H1 (cell line): Measurements from ENCODE around the gene KIF1C. TPM values are rescaled to one million over a fixed set of nuclear protein-coding genes. Genes with fewer than 3 reads are reported as not detected.

Experiments
- ASH2L ChIP-seq: fragments of 200-600, 300-600 bp; sonication (generic); IDR thresholded peaks from one replicate; pipeline ENCODE4 v1.7.1; 2017; ENCODE audit warnings: low read length
- ATF3 ChIP-seq: IDR thresholded peaks from 2 replicates; pipeline ENCODE4 v1.6.1; 2011; ENCODE audit warnings: low read depth, mild to moderate bottlenecking, low read length; ENCODE audit not compliant: insufficient read depth
- BCL11A ChIP-seq, 2 experiments: IDR thresholded peaks; one replicate each; pipeline ENCODE4 v1.6.1; 2011; ENCODE audit warnings: low read depth in 2 of 2, low read length in 2 of 2, mild to moderate bottlenecking in 2 of 2
- EZH2 ChIP-seq: fragments of 200-600 bp; sonication (generic); IDR thresholded peaks from 2 replicates; pipeline ENCODE4 v1.7.1; 2012; ENCODE audit warnings: low read depth, mild to moderate bottlenecking, moderate library complexity, low read length, inconsistent platforms; ENCODE audit not compliant: severe bottlenecking
- HDAC6 ChIP-seq: IDR thresholded peaks from one replicate; pipeline ENCODE4 v1.7.1; 2012; ENCODE audit warnings: low read depth, mild to moderate bottlenecking, inconsistent platforms, low read length, moderate library complexity
- JUND ChIP-seq: IDR thresholded peaks from 2 replicates; pipeline ENCODE4 v1.6.1; 2011; ENCODE audit warnings: mild to moderate bottlenecking, improper control_type of control experiment, low read length
- KDM1A ChIP-seq: fragments of 200-600, 300-600 bp; sonication (generic); IDR thresholded peaks from 2 replicates; pipeline ENCODE4 v1.7.1; 2016; ENCODE audit warnings: mild to moderate bottlenecking, low read length, borderline replicate concordance
- KDM4A ChIP-seq: IDR thresholded peaks from one replicate; pipeline ENCODE4 v1.7.1; 2012; ENCODE audit warnings: low read depth, mild to moderate bottlenecking, moderate library complexity, low read length, inconsistent platforms; ENCODE audit not compliant: severe bottlenecking
- MAX ChIP-seq: IDR thresholded peaks from 2 replicates; pipeline ENCODE4 v1.6.1; 2012; ENCODE audit warnings: inconsistent platforms
- NANOG ChIP-seq: IDR thresholded peaks from 2 replicates; pipeline ENCODE4 v1.6.1; 2011; ENCODE audit warnings: low read length, low read depth, mild to moderate bottlenecking, inconsistent platforms; ENCODE audit not compliant: insufficient read depth, poor library complexity, severe bottlenecking
- NRF1 ChIP-seq: IDR thresholded peaks from 2 replicates; pipeline ENCODE4 v1.6.1; 2011; ENCODE audit warnings: mild to moderate bottlenecking, low read depth, low read length, improper control_type of control experiment
- PHF8 ChIP-seq: fragments of 200-600 bp; sonication (generic); conservative IDR thresholded peaks from 2 replicates; pipeline ENCODE4 v1.7.1; 2012; ENCODE audit warnings: low read depth, mild to moderate bottlenecking, inconsistent platforms, low read length, moderate library complexity
- POLR2AphosphoS5 ChIP-seq: IDR thresholded peaks from 2 replicates; pipeline ENCODE4 v1.6.1; 2011; ENCODE audit warnings: low read depth, low read length
- RAD21 ChIP-seq, 2 experiments: IDR thresholded peaks in 1 of 2; conservative IDR thresholded peaks in 1 of 2; 2 replicates each; pipeline ENCODE4 v1.6.1; 2011; ENCODE audit warnings: low read depth in 2 of 2, low read length in 2 of 2, improper control_type of control experiment in 1 of 2, inconsistent platforms in 1 of 2, mild to moderate bottlenecking in 1 of 2, moderate library complexity in 1 of 2
- RFX5 ChIP-seq: IDR thresholded peaks from 2 replicates; pipeline ENCODE4 v1.6.1; 2011; ENCODE audit warnings: low read depth, low read length, improper control_type of control experiment, borderline replicate concordance
- RNF2 ChIP-seq: fragments of 200-900, 300-1000 bp; sonication (generic); IDR thresholded peaks from 2 replicates; pipeline ENCODE4 v1.7.1; 2016; ENCODE audit warnings: borderline replicate concordance, low read depth, mild to moderate bottlenecking, antibody characterized with exemption, low read length; ENCODE audit not compliant: poor library complexity, severe bottlenecking; ENCODE audit errors: missing control alignments
- RXRA ChIP-seq: IDR thresholded peaks from 2 replicates; pipeline ENCODE4 v1.6.1; 2011; ENCODE audit warnings: low read depth, mild to moderate bottlenecking, low read length, moderate library complexity; ENCODE audit not compliant: insufficient read depth
- SIX5 ChIP-seq: IDR thresholded peaks from 2 replicates; pipeline ENCODE4 v1.6.1; 2011; ENCODE audit warnings: mild to moderate bottlenecking, low read depth, low read length
- SRF ChIP-seq: IDR thresholded peaks from 2 replicates; pipeline ENCODE4 v1.6.1; 2011; ENCODE audit warnings: mild to moderate bottlenecking, low read depth, low read length, moderate library complexity
- SUZ12 ChIP-seq: fragments of 200-600 bp; sonication (generic); IDR thresholded peaks from 2 replicates; pipeline ENCODE4 v1.6.1; 2012; ENCODE audit warnings: mild to moderate bottlenecking, inconsistent platforms, low read length, moderate library complexity, mixed read lengths
- TAF7 ChIP-seq: optimal IDR thresholded peaks from 2 replicates; pipeline ENCODE3; 2011; ENCODE audit warnings: low read depth, mild to moderate bottlenecking, inconsistent platforms, low read length, moderate library complexity, borderline replicate concordance
- TBP ChIP-seq: IDR thresholded peaks from 2 replicates; pipeline ENCODE4 v1.6.1; 2011; ENCODE audit warnings: low read depth, low read length, improper control_type of control experiment
- polyA plus RNA-seq, 7 experiments: library from polyadenylated mRNA; depleted of rRNA in 3 of 7; stranded (reverse) in 5 of 7; unstranded in 2 of 7; fragments of >200 nt in 5 of 7; fragments of 200-250 nt in 2 of 7; gene quantifications; 1 replicate in 5 of 7; 2 replicates in 1 of 7; 4 replicates in 1 of 7; pipeline versions ENCODE4 v1.2.1 to v1.2.3, GENCODE V29; 2011 to 2013; ENCODE audit warnings: missing spikeins in 2 of 7, mixed read lengths in 2 of 7
- total RNA-seq: library from RNA; stranded (reverse); fragmentation: NEBNext Ultra II Directional; extraction: Animal tissue kit (Norgen Biotek cat#: 25700); gene quantifications from 2 replicates; pipeline ENCODE4 v1.2.1, GENCODE V29; 2021

The KIF1C gene
- total and polyA plus RNA-seq, 2 of the 8 experiments (the other 6 are each of a cell fraction or from before 2014, with no cell fraction given): 14.3 to 114 TPM

DNA sequence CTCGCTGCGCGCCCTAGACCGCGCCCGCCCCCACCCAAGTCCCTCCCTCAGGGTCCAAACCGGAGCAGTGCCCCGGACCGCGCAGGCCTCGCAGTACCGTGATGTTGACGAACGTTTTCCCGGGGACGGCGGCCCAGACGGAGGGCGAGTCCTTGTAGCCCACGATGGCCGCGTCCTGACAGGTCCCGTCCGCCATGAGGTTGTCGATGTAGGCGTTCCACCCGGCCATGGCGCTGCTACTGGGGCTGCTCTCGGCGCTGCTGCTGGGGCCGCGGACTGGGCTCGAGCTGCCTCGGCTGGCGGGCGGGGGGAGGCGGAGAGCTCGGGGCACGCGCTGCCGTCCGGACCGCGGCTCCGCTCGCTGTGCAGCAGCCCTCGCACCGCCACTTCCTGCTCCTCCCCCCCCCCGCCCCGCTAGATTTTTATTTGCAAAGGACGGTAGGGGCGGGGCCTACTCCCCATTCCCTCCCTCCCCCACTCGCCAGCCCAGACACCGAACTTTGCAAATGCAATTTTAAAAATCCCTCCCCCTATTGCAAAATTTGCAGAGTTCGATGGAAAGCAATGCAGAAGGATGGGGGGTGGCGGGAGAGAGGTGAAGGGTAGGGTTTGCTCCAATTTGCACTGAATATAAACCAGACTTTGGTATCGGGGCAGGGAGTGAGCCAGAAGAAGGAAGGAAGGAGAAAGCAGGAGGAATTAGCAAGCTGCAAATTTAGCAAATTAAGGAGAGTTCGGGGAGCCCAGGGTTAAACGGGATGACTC is 49.4 kb upstream of the KIF1C start, which contains the start of gene PFN1 (continued):
- TF ChIP-seq NRF1 (no peak), SIX5 (no peak), TBP (peak; percentile 16; the same call in 1 of the 2 replicates), RAD21 (IDR thresholded peaks at IDR 0.05 in 1 of 2, conservative IDR thresholded peaks at IDR 0.05 in 1 of 2; ENCODE audit: low read depth in 2 of 2, low read length in 2 of 2) (no peak), ATF3 (no peak), SRF (no peak), ASH2L (peak; percentile 88), KDM4A (no peak), SUZ12 (no peak), TAF7 (peak; percentile 80), RFX5 (no peak), BCL11A (IDR thresholded peaks at IDR 0.05; ENCODE audit: low read depth in 2 of 2, low read length in 2 of 2) (no peak), MAX (peak; percentile 15; the same call in 1 of the 2 replicates), RNF2 (no peak), HDAC6 (no peak), RXRA (no peak), PHF8 (peak; percentile 84), EZH2 (no peak), KDM1A (no peak), POLR2AphosphoS5 (peak; percentile 19; the same call in 1 of the 2 replicates), NANOG (no peak), JUND (no peak)
